ENCODE results near the gene SIL1. TPM values are rescaled to one million over a fixed set of nuclear protein-coding genes. Genes with fewer than 3 reads are reported as not detected.

SIL1 gene
- total and polyA plus RNA-seq, 2 of the 4 experiments (the other 2 are of a cell fraction), result 56.1 to 66.0 TPM

- DNase-seq (no peak), ATAC-seq (ENCODE audit: low read depth) (no peak)
- Histone ChIP-seq H2BK20ac (ENCODE audit: low read depth, low read length) (no peak overlapping the region), H2AK5ac (ENCODE audit: low read depth, low read length) (no peak overlapping the region), H3K9ac (ENCODE audit: low read depth, low read length) (no peak overlapping the region), H3K23ac (ENCODE audit: low read depth, low read length) (no peak overlapping the region), H3K14ac (replicated peaks; ENCODE audit: low read depth, low read length) (no peak overlapping the region), H3K4me3 (ENCODE audit: insufficient read depth, low read depth, low read length) (no peak overlapping the region), H2BK15ac (ENCODE audit: low read depth, low read length) (no peak overlapping the region), H2BK120ac (ENCODE audit: low read depth, low read length) (no peak overlapping the region), H4K91ac (ENCODE audit: insufficient read depth, low read depth, low read length) (no peak overlapping the region), H3K27me3 (ENCODE audit: control insufficient read depth, insufficient read depth, low read length) (no peaks in the 10 kb centered on the region), H3K4me2 (ENCODE audit: low read depth, low read length) (no peak overlapping the region), H4K20me1 (ENCODE audit: insufficient read depth, low read length) (no peaks in the 10 kb centered on the region; the same call in 1 of the 2 replicates), H4K8ac (ENCODE audit: low read depth in 2 of 2, low read length in 2 of 2) (no peak overlapping the region), H3K9me3 (ENCODE audit: control insufficient read depth, insufficient read depth, low read length) (no peaks in the 10 kb centered on the region), H3K4ac (ENCODE audit: low read depth, low read length) (no peak overlapping the region), H3K56ac (ENCODE audit: extremely low read depth, insufficient read depth, low read length) (no peak overlapping the region), H4K5ac (ENCODE audit: low read depth, low read length) (no peak overlapping the region), H3K36me3 (ENCODE audit: control insufficient read depth, insufficient read depth, low read length) (peaks cover 9% of the 10 kb centered on the region; the same call in 1 of the 2 replicates), H2AFZ (replicated peaks; ENCODE audit: low read length, poor library complexity) (no peak overlapping the region), H3K9me1 (ENCODE audit: insufficient read depth, low read length) (peaks cover 6% of the 10 kb centered on the region; the same call in 1 of the 2 replicates), H3K18ac (ENCODE audit: low read depth, low read length) (no peak overlapping the region), H3K4me1 (ENCODE audit: control insufficient read depth, insufficient read depth, low read length) (no peaks in the 10 kb centered on the region), H3K79me1 (ENCODE audit: low read depth in 1 of 2, low read length in 2 of 2) (no peaks in the 10 kb centered on the region; a peak in 1 of 4 replicates), H2BK5ac (ENCODE audit: low read depth, low read length, poor library complexity, severe bottlenecking) (no peak overlapping the region), H2AK9ac (replicated peaks; ENCODE audit: low read depth, low read length, poor library complexity) (no peak overlapping the region), H3K27ac (ENCODE audit: insufficient read depth, low read length) (no peak overlapping the region)
- BruUV-seq (replicated peaks), result no TSS peak
- intact Hi-C loops (cut with micrococcal nuclease) (no loop called here), in situ Hi-C loops (cut with MboI; ENCODE audit: low sequenced_read_pairs) (no loop called here), dilution Hi-C loops (cut with HindIII; ENCODE audit: low sequenced_read_pairs, unreplicated experiment) (no loop called here)
- TF ChIP-seq FOS (IDR thresholded peaks at IDR 0.05; ENCODE audit: low read depth, low read length) (no peak), POLR2A (IDR thresholded peaks at IDR 0.05; ENCODE audit: low read depth, low read length) (no peak), NFE2L2 (IDR thresholded peaks at IDR 0.05; ENCODE audit: low read depth, low read length) (no peak), RFX5 (IDR thresholded peaks at IDR 0.05; ENCODE audit: low read depth, low read length) (no peak), CTCF (conservative IDR thresholded peaks at IDR 0.05; ENCODE audit: low read depth, low read length) (no peak), RAD21 (IDR thresholded peaks at IDR 0.05; ENCODE audit: low read length) (no peak), MAZ (IDR thresholded peaks at IDR 0.05; ENCODE audit: borderline replicate concordance, low read depth, low read length) (no peak), CHD1 (IDR thresholded peaks at IDR 0.05; ENCODE audit: low read depth, low read length) (no peak), SMC3 (IDR thresholded peaks at IDR 0.05; ENCODE audit: low read depth, low read length) (no peak), MAFK (IDR thresholded peaks at IDR 0.05; ENCODE audit: low read depth, low read length) (no peak), MXI1 (IDR thresholded peaks at IDR 0.05; ENCODE audit: borderline replicate concordance, low read depth, low read length) (no peak), RCOR1 (IDR thresholded peaks at IDR 0.05; ENCODE audit: insufficient replicate concordance, low read length) (no peak)
- TF ChIP-seq, protein P1, sequence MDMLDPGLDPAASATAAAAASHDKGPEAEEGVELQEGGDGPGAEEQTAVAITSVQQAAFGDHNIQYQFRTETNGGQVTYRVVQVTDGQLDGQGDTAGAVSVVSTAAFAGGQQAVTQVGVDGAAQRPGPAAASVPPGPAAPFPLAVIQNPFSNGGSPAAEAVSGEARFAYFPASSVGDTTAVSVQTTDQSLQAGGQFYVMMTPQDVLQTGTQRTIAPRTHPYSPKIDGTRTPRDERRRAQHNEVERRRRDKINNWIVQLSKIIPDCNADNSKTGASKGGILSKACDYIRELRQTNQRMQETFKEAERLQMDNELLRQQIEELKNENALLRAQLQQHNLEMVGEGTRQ (IDR thresholded peaks at IDR 0.05; ENCODE audit: low read depth, low read length), result no peak
- TF ChIP-seq, protein P2, sequence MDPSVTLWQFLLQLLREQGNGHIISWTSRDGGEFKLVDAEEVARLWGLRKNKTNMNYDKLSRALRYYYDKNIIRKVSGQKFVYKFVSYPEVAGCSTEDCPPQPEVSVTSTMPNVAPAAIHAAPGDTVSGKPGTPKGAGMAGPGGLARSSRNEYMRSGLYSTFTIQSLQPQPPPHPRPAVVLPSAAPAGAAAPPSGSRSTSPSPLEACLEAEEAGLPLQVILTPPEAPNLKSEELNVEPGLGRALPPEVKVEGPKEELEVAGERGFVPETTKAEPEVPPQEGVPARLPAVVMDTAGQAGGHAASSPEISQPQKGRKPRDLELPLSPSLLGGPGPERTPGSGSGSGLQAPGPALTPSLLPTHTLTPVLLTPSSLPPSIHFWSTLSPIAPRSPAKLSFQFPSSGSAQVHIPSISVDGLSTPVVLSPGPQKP (IDR thresholded peaks at IDR 0.05; ENCODE audit: borderline replicate concordance, low read depth, low read length), result no peak
- ChIA-PET CTCF (no interaction called here), POLR2A (ENCODE audit: unreplicated experiment) (no interaction called here)
- WGBS, 2 experiments (ENCODE audit: extremely low coverage in 2 of 2, insufficient read length in 1 of 2), result 90% methylated on average over 7 of the region's 23 CpGs; no CpG with 5 or more reads in 1 of the 2 experiments
Observed at GRCh38 chr5:138944527-138945322, 253.4 kb downstream of the SIL1 start.
